H1 (cell line): ENCODE results near the gene DIP2C. TPM values are rescaled to one million over a fixed set of nuclear protein-coding genes. Genes with fewer than 3 reads are reported as not detected.

Experiments used
- ASH2L ChIP-seq: fragments of 200-600, 300-600 bp; sonication (generic); IDR thresholded peaks from one replicate; pipeline ENCODE4 v1.7.1; 2017; ENCODE audit warnings: low read length
- BCL11A ChIP-seq, 2 experiments: IDR thresholded peaks; one replicate each; pipeline ENCODE4 v1.6.1; 2011; ENCODE audit warnings: low read depth in 2 of 2, low read length in 2 of 2, mild to moderate bottlenecking in 2 of 2
- CTCF ChIP-seq, 3 experiments: IDR thresholded peaks; 1 replicate in 2 of 3; 2 replicates in 1 of 3; pipeline versions ENCODE4 v1.5.1 to v1.6.1; 2011; ENCODE audit warnings: low read length in 3 of 3, mild to moderate bottlenecking in 3 of 3, inconsistent platforms in 2 of 3, low read depth in 1 of 3, moderate library complexity in 1 of 3; ENCODE audit not compliant: insufficient read depth in 1 of 3; ENCODE audit errors: control extremely low read depth in 1 of 3
- KDM4A ChIP-seq: IDR thresholded peaks from one replicate; pipeline ENCODE4 v1.7.1; 2012; ENCODE audit warnings: low read depth, mild to moderate bottlenecking, moderate library complexity, low read length, inconsistent platforms; ENCODE audit not compliant: severe bottlenecking
- NANOG ChIP-seq: IDR thresholded peaks from 2 replicates; pipeline ENCODE4 v1.6.1; 2011; ENCODE audit warnings: low read length, low read depth, mild to moderate bottlenecking, inconsistent platforms; ENCODE audit not compliant: insufficient read depth, poor library complexity, severe bottlenecking
- RAD21 ChIP-seq, 2 experiments: IDR thresholded peaks in 1 of 2; conservative IDR thresholded peaks in 1 of 2; 2 replicates each; pipeline ENCODE4 v1.6.1; 2011; ENCODE audit warnings: low read depth in 2 of 2, low read length in 2 of 2, improper control_type of control experiment in 1 of 2, inconsistent platforms in 1 of 2, mild to moderate bottlenecking in 1 of 2, moderate library complexity in 1 of 2
- SIRT6 ChIP-seq: IDR thresholded peaks from one replicate; pipeline ENCODE4 v1.7.1; 2012; ENCODE audit warnings: low read length, inconsistent platforms
- SRF ChIP-seq: IDR thresholded peaks from 2 replicates; pipeline ENCODE4 v1.6.1; 2011; ENCODE audit warnings: mild to moderate bottlenecking, low read depth, low read length, moderate library complexity
- TEAD4 ChIP-seq: IDR thresholded peaks from 2 replicates; pipeline ENCODE4 v1.6.1; 2012; ENCODE audit warnings: low read depth, low read length, inconsistent platforms, mixed read lengths
- polyA plus RNA-seq, 7 experiments: library from polyadenylated mRNA; depleted of rRNA in 3 of 7; stranded (reverse) in 5 of 7; unstranded in 2 of 7; fragments of >200 nt in 5 of 7; fragments of 200-250 nt in 2 of 7; gene quantifications; 1 replicate in 5 of 7; 2 replicates in 1 of 7; 4 replicates in 1 of 7; pipeline versions ENCODE4 v1.2.1 to v1.2.3, GENCODE V29; 2011 to 2013; ENCODE audit warnings: missing spikeins in 2 of 7, mixed read lengths in 2 of 7
- total RNA-seq: library from RNA; stranded (reverse); fragmentation: NEBNext Ultra II Directional; extraction: Animal tissue kit (Norgen Biotek cat#: 25700); gene quantifications from 2 replicates; pipeline ENCODE4 v1.2.1, GENCODE V29; 2021

DIP2C gene
- total and polyA plus RNA-seq, 2 of the 8 experiments (the other 6 are each of a cell fraction or from before 2014, with no cell fraction given) = 3.8 to 9.3 TPM

GRCh38 chr10:596725-597345, 92.6 kb downstream of the DIP2C start (continued):
- no peak for TF ChIP-seq BCL11A (IDR thresholded peaks at IDR 0.05; ENCODE audit: low read depth in 2 of 2, low read length in 2 of 2)
- no peak for TF ChIP-seq KDM4A
- no peak for TF ChIP-seq CTCF (IDR thresholded peaks at IDR 0.05; ENCODE audit: control extremely low read depth in 1 of 3, insufficient read depth in 1 of 3, low read depth in 1 of 3, low read length in 3 of 3)
- TF ChIP-seq SRF = no peak
- no peak for TF ChIP-seq RAD21 (IDR thresholded peaks at IDR 0.05 in 1 of 2, conservative IDR thresholded peaks at IDR 0.05 in 1 of 2; ENCODE audit: low read depth in 2 of 2, low read length in 2 of 2)
- no peak for TF ChIP-seq ASH2L
- TF ChIP-seq TEAD4 = no peak
- no peak for TF ChIP-seq SIRT6
- no peak for TF ChIP-seq NANOG
